Embryonic facial prominence (tissue), 1 donor: ENCODE measurements around the gene KLF16.

Experiments
- DNase-seq: peaks from one replicate; pipeline ENCODE4 v3.0.0-alpha.2; 2016; ENCODE audit errors: extremely low spot score

Gene KLF16

GRCh38 chr19:1843116-1843515 lies 20.3 kb downstream of the KLF16 start:
- no peak for DNase-seq

GRCh38 chr19:1841209-1841924 lies 22.0 kb downstream of the KLF16 start:
- DNase-seq, result no peak

- no peak for DNase-seq
Measured at GRCh38 chr19:1840541-1841115, 22.8 kb downstream of the KLF16 start.

- no peak for DNase-seq
Measured at GRCh38 chr19:1839658-1840540, 23.5 kb downstream of the KLF16 start.

GRCh38 chr19:1837625-1838105 lies 25.7 kb downstream of the KLF16 start:
- DNase-seq, result no peak

- DNase-seq, result no peak
Measured at GRCh38 chr19:1837222-1837565, 26.2 kb downstream of the KLF16 start.

GRCh38 chr19:1836458-1837221 lies 26.7 kb downstream of the KLF16 start:
- DNase-seq, result no peak

- DNase-seq, result no peak
Measured at GRCh38 chr19:1833540-1833939, 29.8 kb downstream of the KLF16 start.

- no peak for DNase-seq
Measured at GRCh38 chr19:1832046-1832663, 31.2 kb downstream of the KLF16 start.

- DNase-seq, result no peak
Measured at GRCh38 chr19:1830978-1831377, 32.4 kb downstream of the KLF16 start.

- DNase-seq, result no peak
Measured at GRCh38 chr19:1830568-1830967, 32.8 kb downstream of the KLF16 start.

- DNase-seq, result no peak
Measured at GRCh38 chr19:1829958-1830357, 33.4 kb downstream of the KLF16 start.

GRCh38 chr19:1828279-1829238 lies 34.8 kb downstream of the KLF16 start:
- no peak for DNase-seq

- DNase-seq, result no peak
Measured at GRCh38 chr19:1827566-1828278, 35.7 kb downstream of the KLF16 start.

- DNase-seq, result no peak
Measured at GRCh38 chr19:1826557-1827521, 36.5 kb downstream of the KLF16 start.

- no peak for DNase-seq
Measured at GRCh38 chr19:1825909-1826556, 37.3 kb downstream of the KLF16 start.

- DNase-seq, result no peak
Measured at GRCh38 chr19:1824252-1824622, 39.1 kb downstream of the KLF16 start.
